Hematopoietic multipotent progenitor cell (in vitro differentiated cells): Measurements from ENCODE around the gene PICK1. TPM values are rescaled to one million over a fixed set of nuclear protein-coding genes. Genes with fewer than 3 reads are reported as not detected.
"Not testable (repeated sequence)": the region's sequence is repeated elsewhere in the genome, so short reads cannot be mapped to it uniquely, and the experiment has no call there.

Experiments used
- DNase-seq, 3 donors: peaks; one replicate each; pipeline ENCODE4 v3.0.0-alpha.2; 2011 to 2015; ENCODE audit warnings: low read depth in 2 of 3, low spot score in 2 of 3
- total RNA-seq: library from RNA; depleted of rRNA; stranded (reverse); fragments of >200 nt; gene quantifications from one replicate; pipeline ENCODE4 v1.2.3, GENCODE V29; 2012

Gene PICK1
- total RNA-seq, 1 donor, result 48.7 TPM

GRCh38 chr22:38030311-38031133, 26.7 kb upstream of the PICK1 start:
- DNase-seq, result no peak

GRCh38 chr22:38031491-38031890, 25.7 kb upstream of the PICK1 start:
- DNase-seq, result no peak

- DNase-seq, result no peak
Measured at GRCh38 chr22:38032681-38033521, 24.3 kb upstream of the PICK1 start.

- DNase-seq, result no peak
Measured at GRCh38 chr22:38033522-38034277, 23.5 kb upstream of the PICK1 start.

DNA sequence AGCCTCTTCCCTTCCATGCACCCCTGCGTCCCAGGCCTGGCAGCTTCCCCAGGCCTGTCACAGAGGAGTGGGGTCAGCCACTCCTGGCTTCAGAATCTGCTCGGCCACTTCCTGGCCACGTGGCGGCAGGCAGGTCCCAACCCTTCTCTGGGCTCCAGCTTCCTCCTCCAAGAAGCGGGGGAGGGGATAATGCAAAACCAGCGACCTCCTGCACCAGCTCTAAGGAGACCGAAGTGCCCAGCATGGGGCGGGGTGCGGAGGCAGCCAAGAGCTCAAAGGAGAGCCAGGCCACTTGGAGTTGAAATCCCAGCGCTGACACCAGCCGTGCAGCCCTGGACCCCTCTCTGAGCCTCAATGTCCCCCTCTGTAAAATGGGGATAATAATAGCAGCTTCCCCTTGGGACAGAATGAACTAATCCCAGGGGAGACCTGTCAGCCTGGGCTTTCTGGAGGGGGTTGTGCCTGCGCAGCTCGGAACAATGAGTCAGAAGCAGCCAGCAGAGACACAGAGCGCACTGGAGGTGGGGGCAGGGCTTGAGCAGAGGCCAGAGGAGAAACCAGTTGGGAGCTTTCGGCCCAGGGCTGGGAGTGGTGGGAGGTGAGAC, 22.8 kb upstream of the PICK1 start:
- no peak for DNase-seq

GRCh38 chr22:38034884-38035529, 22.2 kb upstream of the PICK1 start:
- DNase-seq, result no peak

GRCh38 chr22:38035530-38035885, 21.7 kb upstream of the PICK1 start:
- no peak for DNase-seq

DNA sequence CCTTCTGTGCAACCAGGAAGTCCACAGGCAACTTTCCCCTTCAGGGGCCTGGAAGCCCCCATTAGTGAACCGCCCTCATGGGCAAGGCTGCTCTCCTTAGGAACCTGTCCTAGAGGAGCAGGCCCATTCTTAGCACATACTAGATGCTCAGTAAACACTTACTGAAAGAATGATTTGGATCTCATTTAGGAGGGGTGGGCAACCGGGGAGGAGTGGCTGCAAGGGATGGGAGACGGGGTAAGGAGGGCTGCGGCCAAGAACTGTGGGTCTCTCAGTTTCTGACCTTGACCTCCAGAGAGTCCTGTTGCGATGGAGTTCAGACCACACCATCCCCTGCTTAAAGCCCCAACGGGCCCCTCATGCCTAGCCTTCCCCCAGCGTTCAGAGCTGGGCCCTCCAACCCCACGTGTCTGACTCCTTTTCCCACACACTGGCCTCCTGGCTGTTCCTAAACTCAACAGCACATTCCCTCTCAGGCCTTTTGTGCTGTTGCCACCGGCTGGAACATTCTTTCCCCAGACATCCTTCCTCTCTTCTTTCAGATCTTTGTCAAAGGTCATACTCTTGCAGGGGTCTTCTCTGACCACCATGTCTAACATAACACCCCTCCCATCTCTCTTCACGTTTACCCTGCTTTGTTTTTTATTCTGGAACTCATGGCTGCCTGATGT, 20.7 kb upstream of the PICK1 start:
- DNase-seq, result no peak

DNA sequence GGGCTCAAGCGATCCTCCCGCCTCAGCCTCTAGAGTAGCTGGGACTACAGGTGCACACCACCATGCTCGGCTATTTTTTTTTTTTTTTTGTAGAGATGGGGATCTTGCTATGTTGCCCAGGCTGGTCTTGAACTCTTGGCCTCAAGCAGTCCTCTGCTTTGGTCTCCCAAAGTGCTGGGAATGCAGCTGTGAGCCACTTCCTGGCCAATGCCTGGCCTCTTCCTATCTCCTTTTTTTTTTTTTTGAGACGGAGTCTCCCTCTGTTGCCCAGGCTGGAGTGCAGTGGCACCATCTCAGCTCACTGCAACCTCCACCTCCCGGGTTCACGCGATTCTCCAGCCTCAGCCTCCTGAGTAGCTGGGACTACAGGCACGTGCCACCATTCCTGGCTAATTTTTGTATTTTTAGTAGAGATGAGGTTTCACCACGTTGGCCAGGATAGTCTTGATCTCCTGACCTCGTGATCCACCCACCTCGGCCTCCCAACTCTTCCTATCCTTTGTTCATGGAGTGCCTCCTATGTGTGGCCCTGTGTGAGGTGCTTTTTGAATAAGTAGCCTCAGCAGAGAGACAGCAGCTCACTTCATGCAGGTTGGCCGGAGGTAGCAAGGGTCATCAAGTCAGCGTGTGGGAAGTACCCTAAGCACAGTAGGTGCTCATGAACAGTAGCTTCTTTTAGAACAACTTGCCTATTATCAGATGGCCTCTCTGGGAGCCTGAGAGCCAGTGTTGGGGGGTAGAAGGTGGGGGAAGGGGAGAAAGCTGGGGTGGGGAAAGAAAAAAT, 19.6 kb upstream of the PICK1 start:
- DNase-seq, result not testable (repeated sequence)

- no peak for DNase-seq
Measured at GRCh38 chr22:38038426-38038825, 18.8 kb upstream of the PICK1 start.

GRCh38 chr22:38038890-38039812, 18.1 kb upstream of the PICK1 start:
- DNase-seq, result no peak

DNA sequence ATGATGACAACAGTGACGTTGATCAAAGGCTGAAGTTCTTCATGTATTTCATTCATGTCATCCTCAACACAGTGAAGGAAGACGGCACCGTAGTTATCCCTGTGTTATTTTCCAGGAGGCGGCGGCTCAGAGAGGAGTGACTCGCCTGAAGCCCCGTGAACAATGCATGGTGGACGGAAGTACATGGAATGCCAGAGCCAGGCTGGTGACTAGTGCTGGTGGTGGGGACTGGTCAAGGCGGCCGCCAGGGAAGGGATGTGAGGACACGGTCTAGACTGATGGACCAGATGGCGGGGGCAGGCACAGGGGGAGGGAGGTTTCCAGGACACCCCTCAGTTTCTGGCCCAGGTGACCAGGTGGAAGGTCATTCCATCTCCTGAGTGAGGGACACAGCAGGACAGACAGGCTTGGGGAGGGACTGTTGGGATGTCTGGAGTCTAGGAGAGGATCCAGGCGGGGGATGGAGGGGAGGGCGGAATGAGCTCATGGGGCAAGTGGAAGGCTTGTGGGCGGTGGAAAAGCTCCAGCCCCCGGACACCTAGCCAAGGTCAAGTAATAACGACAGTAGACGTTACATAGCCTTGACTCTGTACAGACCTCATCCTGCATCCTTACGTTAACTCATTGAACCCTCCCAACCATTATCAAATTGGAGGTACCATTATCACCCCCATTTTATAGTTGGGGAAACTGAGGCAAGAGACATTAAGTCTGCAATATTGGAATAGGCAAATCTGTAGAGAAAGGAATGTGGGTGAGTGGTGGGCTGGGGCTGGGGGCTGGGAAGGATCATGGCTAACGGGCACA, 16.0 kb upstream of the PICK1 start:
- DNase-seq, result no peak

DNA sequence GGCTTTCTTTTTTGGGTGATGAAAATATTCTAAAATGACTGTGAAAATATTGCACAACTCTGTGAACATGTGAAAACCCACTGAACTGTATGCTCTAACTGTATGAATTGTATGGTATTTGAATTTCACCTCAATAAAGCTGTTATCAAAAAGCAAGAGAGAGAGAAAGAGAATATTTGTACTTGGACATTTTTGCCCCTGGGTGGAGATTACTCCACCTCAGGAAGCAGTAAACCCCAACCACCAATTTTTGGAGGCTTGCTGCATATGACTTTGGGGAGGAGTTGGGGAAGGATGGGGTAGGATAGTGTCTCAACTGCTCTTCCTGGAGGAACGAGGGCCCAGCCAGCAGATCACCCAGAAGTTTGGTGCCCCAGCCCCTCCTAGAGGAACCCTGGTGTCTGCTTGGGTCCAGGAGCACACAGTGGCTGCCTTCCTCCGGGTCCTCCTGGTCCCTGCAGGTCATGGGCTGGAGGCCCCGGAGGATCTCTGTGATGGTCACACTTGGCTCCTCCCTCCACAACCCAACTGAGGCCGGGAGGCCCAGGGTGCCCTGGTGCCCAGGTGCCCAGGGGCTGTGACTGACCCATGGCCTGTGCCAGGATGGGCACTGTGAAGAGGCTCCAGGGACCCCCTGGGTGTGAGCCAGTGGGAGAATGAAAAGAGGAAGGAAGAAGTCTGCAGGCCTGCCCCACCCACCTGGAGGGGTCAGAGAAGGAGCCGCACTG, 15.3 kb upstream of the PICK1 start:
- DNase-seq, result no peak

GRCh38 chr22:38042488-38042790, 14.8 kb upstream of the PICK1 start:
- no peak for DNase-seq

- no peak for DNase-seq
Measured at GRCh38 chr22:38043151-38044039, 13.8 kb upstream of the PICK1 start.
